ENCODE results near the gene ROBO1. TPM values are rescaled to one million over a fixed set of nuclear protein-coding genes. Genes with fewer than 3 reads are reported as not detected.

Gene ROBO1
- total RNA-seq, 1 experiment from 2014 or later = 0.54 TPM

DNA sequence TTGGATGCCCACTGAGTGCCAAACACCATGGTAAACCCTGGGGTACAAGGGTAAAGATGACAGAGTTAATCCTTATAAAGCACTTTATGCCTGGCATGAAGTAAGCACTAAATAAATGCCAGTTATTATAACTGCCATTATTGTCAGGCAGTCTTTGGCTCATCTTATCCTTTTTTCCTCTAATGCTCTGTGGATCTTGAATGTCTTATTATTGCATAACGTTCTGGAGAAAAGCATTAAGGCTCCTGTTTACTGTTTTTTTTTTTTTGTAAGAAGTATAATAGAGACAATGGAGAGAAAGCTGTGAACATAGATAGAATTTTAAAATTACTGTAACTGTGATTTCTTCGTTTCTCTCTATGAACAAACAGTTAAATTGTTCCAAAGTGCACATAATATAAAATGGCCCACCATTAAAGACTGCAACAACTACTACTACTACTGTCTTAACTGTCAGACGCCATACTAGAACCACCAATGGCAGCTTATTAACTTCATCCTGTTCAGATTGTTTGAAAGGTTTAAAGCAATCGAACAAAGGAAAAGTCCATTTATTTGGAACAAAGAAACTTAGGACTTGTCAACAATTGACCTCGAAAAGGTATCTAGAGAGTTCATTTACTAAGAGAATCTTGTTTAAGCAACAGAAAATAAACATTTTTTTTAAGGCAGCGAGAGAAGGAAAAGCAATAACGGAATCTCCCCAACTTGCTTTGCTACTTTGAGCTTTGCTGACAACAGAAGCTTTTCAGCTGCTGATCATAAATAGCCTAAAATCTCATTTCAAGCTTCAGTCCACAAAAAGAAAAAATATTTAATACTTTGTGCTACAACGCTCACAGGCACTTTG lies 520.7 kb downstream of the ROBO1 start:
- in situ Hi-C loops (cut with HindIII; ENCODE audit: low pct_unique_long_range_greater_than_20kb, low sequenced_read_pairs) = no loop called here
- no peak for DNase-seq (ENCODE audit: low read depth)

DNA sequence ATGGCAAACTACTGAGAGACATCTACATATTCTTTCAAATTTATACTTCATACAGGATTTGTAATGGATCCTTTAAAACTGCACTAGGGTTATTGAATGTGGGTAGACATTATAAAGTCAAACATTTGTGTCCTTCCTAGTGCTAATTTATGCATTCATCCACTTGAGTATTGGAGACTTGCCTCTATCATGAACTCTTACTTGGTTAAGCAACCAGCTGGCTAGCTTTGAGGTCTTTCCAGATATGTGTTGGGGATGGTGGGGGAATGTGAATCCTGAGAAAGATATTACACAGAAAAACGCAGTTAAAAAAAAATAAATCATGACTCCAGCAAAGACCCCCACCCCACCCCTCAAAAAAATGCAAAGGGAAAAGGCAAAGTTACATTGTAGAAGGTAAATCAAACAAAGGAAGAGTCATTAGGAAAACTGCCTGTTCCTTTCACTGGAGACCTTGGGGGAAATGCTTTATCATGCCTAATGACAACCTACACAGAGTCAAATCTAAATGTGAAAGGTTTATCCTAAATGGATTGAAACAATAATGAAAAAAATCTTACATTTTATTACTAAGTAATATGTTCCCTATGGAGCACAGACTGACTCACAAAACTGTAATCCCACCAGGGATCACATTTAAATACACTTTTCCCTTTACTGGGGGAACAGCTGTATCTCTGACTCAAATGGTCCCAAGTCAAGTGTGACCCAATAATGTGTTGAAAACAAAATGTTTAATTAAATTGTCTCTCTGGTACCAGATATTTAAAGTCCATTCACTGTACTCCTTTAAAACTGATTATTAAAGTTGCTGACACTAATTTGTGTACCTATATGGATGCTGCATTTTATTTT lies 522.3 kb downstream of the ROBO1 start:
- in situ Hi-C loops (cut with HindIII; ENCODE audit: low pct_unique_long_range_greater_than_20kb, low sequenced_read_pairs) = no loop called here
- no peak for DNase-seq (ENCODE audit: low read depth)

- in situ Hi-C loops (cut with HindIII; ENCODE audit: low pct_unique_long_range_greater_than_20kb, low sequenced_read_pairs) = no loop called here
- DNase-seq (ENCODE audit: low read depth) = no peak
Observed at GRCh38 chr3:79236496-79236895, 531.3 kb downstream of the ROBO1 start.

DNA sequence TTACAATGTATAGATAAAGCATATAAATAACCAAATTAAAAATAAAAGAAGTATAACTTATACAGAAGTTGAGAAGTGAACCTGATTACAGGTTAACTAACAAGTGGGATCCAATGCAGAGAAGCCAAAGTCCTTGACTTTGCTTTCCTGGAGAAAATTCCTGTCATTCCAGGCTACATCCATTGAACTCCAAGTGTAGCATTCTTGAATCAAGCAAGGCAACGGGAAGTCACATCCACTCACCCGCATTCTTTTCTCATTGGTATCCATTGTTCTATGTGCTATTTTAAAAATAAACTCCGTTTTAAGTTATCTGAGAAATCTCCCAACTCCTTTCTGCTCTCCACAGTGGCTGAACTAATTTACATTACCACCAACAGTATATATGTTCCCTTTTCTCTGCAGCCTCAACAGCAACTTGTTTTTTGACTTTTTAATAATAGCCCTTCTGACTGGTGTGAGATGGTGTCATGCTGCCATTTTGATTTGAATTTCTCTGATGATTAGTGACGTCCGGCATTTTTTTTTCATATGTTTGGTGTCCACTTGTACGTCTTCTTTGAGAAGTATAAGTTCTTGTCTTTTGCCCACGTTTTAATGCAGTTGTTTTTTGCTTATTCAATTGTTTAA lies 534.3 kb downstream of the ROBO1 start:
- in situ Hi-C loops (cut with HindIII; ENCODE audit: low pct_unique_long_range_greater_than_20kb, low sequenced_read_pairs) = no loop called here

DNA sequence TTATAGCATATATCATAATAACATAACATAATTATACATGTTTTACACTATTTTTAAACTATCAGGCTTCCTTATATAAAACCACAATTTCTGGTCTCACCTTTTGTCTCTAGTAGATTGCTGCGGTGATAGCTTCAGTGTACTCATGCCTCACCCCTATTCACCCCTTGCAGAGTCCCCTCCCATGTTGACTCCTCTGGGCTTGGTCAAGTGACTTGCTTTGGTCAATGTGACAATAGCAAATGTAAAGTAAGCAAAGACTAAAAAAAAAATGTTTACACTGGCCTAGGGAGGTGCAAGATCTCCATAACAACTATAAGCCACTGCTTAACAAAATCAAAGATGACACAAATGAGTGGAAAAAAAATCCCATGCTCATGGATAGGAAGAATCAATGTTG lies 537.5 kb downstream of the ROBO1 start:
- in situ Hi-C loops (cut with HindIII; ENCODE audit: low pct_unique_long_range_greater_than_20kb, low sequenced_read_pairs) = no loop called here

More for the DNA sequence above, 534.3 kb downstream of the ROBO1 start:
- no peak for DNase-seq (ENCODE audit: low read depth)

GRCh38 chr3:79217096-79217495 lies 550.7 kb downstream of the ROBO1 start:
- in situ Hi-C loops (cut with HindIII; ENCODE audit: low pct_unique_long_range_greater_than_20kb, low sequenced_read_pairs) = no loop called here
- DNase-seq (ENCODE audit: low read depth) = no peak

More for the DNA sequence above, 537.5 kb downstream of the ROBO1 start:
- no peak for DNase-seq (ENCODE audit: low read depth)

- in situ Hi-C loops (cut with HindIII; ENCODE audit: low pct_unique_long_range_greater_than_20kb, low sequenced_read_pairs) = no loop called here
- DNase-seq (ENCODE audit: low read depth) = no peak
Observed at GRCh38 chr3:79215286-79215685, 552.5 kb downstream of the ROBO1 start.

DNA sequence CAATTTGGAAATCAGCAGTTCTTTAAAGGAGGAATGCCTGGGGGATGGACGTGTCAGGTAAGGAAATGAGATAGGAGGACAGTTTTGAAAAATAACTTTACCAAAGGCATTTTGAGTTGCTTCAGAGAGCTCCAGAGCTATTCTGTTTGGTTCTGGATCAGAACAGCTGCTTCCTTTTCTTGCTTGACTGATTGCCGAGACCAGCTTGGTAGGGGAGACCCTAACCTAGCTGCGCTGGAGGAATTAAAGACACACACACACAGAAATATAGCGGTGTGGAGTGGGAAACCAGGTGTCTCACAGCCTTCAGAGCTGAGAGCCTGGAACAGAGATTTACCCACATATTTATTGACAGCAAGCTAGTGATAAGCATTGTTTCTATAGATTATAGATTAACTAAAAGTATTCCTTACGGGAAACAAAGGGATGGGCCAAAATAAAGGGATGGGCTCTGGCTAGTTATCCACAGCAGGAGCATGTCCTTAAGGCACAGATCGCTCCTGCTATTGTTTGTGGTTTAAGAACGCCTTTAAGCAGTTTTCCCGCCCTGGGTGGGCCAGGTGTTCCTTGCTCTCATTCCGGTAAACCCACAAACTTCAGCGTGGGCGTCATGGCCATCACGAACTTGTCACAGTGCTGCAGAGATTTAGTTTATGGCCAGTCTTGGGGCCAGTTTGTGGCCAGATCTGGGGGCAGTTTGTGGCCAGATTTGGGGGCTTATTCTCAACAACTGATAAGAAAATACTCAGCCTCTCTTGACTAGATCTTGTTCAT lies 556.0 kb downstream of the ROBO1 start:
- in situ Hi-C loops (cut with HindIII; ENCODE audit: low pct_unique_long_range_greater_than_20kb, low sequenced_read_pairs) = no loop called here
- DNase-seq (ENCODE audit: low read depth) = no peak

- in situ Hi-C loops (cut with HindIII; ENCODE audit: low pct_unique_long_range_greater_than_20kb, low sequenced_read_pairs) = no loop called here
- no peak for DNase-seq (ENCODE audit: low read depth)
Observed at GRCh38 chr3:79204351-79204750, 563.4 kb downstream of the ROBO1 start.

DNA sequence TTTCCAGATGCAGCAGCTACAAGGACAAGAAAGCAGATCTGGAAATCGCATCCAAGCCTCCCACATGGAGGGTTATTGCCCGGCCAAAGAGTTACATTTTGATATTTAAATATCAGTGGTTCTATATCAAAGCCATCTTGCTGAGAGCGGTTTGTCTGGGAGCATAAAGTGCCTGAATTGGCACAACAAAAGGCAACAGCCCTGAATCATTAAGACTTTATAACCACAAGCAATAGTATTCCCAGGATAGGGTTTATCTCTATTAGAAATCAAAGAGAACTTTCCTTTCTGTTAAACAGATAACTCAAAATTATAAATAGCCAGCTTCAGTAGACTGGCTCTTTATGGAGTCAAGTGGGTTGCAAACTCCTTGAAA lies 564.7 kb downstream of the ROBO1 start:
- no peak for DNase-seq (ENCODE audit: low read depth)
- in situ Hi-C loops (cut with HindIII; ENCODE audit: low pct_unique_long_range_greater_than_20kb, low sequenced_read_pairs) = no loop called here

- no peak for DNase-seq (ENCODE audit: low read depth)
- in situ Hi-C loops (cut with HindIII; ENCODE audit: low pct_unique_long_range_greater_than_20kb, low sequenced_read_pairs) = no loop called here
Observed at GRCh38 chr3:79202471-79203143, 565.2 kb downstream of the ROBO1 start.

DNA sequence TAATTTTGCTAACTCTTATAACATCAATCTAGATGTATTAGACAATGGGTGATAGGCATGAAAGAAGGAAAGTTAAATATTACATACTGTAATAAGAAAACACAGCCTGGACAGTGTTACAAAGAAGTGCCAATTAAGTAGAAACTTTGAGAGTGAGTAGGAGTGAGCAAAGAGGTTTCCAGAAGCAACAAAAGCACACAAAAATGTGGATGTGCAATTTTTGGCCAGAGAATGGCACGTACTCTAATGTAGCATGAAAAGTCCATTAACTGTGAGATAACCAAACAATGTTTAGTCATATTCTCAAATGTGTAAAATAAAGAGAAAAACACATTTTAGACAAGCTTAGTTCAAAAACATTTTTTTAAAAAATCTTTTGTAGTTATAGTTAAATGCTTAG lies 567.3 kb downstream of the ROBO1 start:
- in situ Hi-C loops (cut with HindIII; ENCODE audit: low pct_unique_long_range_greater_than_20kb, low sequenced_read_pairs) = no loop called here
- no peak for DNase-seq (ENCODE audit: low read depth)

DNA sequence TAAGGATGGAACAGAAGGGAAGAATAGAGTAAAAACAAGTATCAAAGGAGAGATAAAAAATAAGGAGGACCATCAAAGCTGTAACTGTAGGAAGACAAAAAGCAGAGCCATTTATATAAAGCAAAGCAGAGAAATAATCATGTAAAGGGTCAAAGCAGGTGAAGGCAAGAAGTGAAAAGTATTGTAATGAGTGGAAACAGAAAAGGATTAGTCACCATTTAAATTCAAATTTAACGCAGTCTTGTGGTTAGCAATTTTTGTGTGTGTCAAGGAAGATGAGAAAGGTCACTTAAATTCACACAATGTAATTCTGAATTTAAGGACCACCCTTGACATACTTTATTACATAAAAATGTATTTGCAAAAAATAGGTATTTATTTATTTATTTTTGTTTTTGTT lies 567.8 kb downstream of the ROBO1 start:
- in situ Hi-C loops (cut with HindIII; ENCODE audit: low pct_unique_long_range_greater_than_20kb, low sequenced_read_pairs) = no loop called here
- DNase-seq (ENCODE audit: low read depth) = no peak

DNA sequence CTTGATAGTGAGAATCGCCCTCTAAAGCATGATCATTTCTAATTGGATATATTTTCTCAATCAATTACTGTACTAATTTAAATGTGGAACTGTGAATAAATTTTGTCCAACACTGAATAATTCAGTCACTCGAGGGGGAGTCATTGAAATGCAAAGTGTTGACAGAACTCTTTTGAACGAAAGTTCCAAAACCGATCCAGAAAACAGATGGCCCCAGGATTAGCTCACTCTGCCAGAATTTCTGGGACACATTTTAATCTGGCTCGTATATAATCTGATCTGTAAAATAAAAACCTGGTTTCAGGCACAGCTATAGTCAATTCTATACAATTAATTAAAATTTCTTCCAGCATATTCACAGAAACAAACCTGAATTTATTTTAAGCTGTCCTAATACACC lies 580.4 kb downstream of the ROBO1 start:
- in situ Hi-C loops (cut with HindIII; ENCODE audit: low pct_unique_long_range_greater_than_20kb, low sequenced_read_pairs) = no loop called here
- no peak for DNase-seq (ENCODE audit: low read depth)

- no peak for DNase-seq (ENCODE audit: low read depth)
- in situ Hi-C loops (cut with HindIII; ENCODE audit: low pct_unique_long_range_greater_than_20kb, low sequenced_read_pairs) = no loop called here
Observed at GRCh38 chr3:79184251-79184650, 583.5 kb downstream of the ROBO1 start.

DNA sequence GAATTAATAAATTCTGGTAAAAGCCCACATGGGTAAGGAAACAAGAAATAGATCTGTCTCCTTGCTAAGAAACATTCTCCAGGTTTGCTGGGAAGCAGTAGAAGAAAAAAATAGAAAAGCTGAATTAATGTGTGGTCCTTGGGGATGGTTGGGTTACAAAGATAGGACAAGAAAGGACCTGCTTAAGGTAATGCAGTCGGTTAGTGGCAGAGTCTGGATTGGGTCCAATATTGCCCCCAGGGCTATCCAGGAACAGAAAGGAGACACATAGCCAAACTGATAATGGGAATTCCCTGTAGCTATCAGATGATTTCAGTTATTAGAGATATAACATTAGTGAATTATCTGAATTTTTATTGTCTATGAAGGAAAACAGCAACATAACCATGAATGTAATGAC lies 584.3 kb downstream of the ROBO1 start:
- no peak for DNase-seq (ENCODE audit: low read depth)
- in situ Hi-C loops (cut with HindIII; ENCODE audit: low pct_unique_long_range_greater_than_20kb, low sequenced_read_pairs) = no loop called here

DNA sequence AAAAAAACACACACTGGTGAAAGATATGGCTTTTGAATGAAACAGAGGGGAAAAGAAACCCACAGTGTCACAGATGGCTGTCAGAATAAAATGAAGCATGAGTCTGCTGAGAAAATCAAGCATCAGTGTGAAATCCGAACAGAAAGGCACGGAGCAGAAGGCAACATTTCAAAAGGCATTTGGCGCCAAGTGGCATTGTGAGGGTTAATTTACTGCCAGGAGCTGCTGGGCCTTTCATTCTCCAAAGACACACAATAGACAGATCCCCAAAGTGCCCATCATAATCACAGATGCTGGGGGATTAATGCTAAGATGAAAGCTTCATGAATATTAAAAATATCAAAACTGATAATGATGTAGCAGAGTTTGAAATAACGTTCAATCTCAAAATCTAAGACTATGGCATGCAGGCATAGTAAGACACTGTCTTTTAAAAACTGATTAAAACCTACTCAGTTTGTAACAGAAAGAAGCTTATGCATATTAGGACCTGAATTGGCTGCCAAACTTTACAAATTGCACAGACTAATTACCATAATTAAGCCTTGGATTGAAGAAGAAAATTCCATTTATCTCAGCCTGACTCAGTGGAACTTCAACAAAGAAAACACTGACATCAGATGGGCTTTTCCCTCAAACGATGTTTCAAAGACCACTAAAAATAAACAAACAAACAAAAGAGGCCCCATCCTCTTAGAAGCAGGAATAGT lies 589.2 kb downstream of the ROBO1 start:
- DNase-seq (ENCODE audit: low read depth) = no peak
- in situ Hi-C loops (cut with HindIII; ENCODE audit: low pct_unique_long_range_greater_than_20kb, low sequenced_read_pairs) = no loop called here

All from Caki2 (cell line).